OCI-LY1 (cell line): ENCODE measurements around the gene RNH1.

Experiments used
- CTCF ChIP-seq: fragments of 200-600 bp; sonication (generic), shearing (Covaris generic); IDR thresholded peaks from 2 replicates; pipeline ENCODE4 v1.5.1; 2017; ENCODE audit warnings: mild to moderate bottlenecking, antibody characterized with exemption, low read length, moderate library complexity, mixed read lengths
- EZH2 ChIP-seq: fragments of 200-600 bp; sonication (generic), shearing (Covaris generic); IDR thresholded peaks from 2 replicates; pipeline ENCODE4 v1.8.0; 2017; ENCODE audit warnings: borderline replicate concordance, mixed run types, mild to moderate bottlenecking, antibody characterized with exemption, low read length, moderate library complexity, mixed read lengths

GRCh38 chr11:506238-506994, 626 bp downstream of the RNH1 start:
- TF ChIP-seq CTCF: no peak
- TF ChIP-seq EZH2: no peak
